Endothelial cell of umbilical vein (primary cell): Measurements from ENCODE around the gene FSIP1. TPM values are rescaled to one million over a fixed set of nuclear protein-coding genes. Genes with fewer than 3 reads are reported as not detected.

Experiments
- BruUV-seq: library from RNA; stranded (reverse); fragments of 400-500 nt; replicated peaks from 2 replicates; lab custom pipeline; 2021; lab: Mats Ljungman, UMichigan
- CTCF ChIA-PET: fragments of 300-600, 350-600 bp; sonication (Branson Sonifier 250); formaldehyde crosslinking; loops from one replicate; lab custom pipeline; 2021; ENCODE audit warnings: antibody characterized with exemption, inconsistent platforms; lab: Charles Lee
- POLR2A ChIA-PET: fragments of 300-600, 350-600 bp; sonication (Branson Sonifier 250); formaldehyde crosslinking; loops from one replicate; lab custom pipeline; 2021; ENCODE audit warnings: antibody characterized with exemption, inconsistent platforms; lab: Charles Lee
- DNase-seq: peaks from one replicate; pipeline ENCODE4 v3.0.0-alpha.2; 2011; ENCODE audit warnings: low read depth, low spot score
- FAIRE-seq: peaks from 2 replicates; lab custom pipeline; 2011; peaks lifted over from hg19 to GRCh38; lab: Jason Lieb, UNC
- H2AFZ ChIP-seq: 2 replicates; pipeline ENCODE4 v1.6.0; 2012; ENCODE audit warnings: low read depth, low read length, control low read depth, inconsistent platforms
- H3K27ac ChIP-seq: 2 replicates; pipeline ENCODE4 v1.5.1; 2011; ENCODE audit warnings: low read depth, mild to moderate bottlenecking, control low read depth, low read length, moderate library complexity; ENCODE audit not compliant: insufficient read depth
- H3K27me3 ChIP-seq, 2 experiments: 2 replicates each; pipeline versions ENCODE4 v1.6.0 to v1.6.1; 2011; ENCODE audit warnings: low read length in 2 of 2, mixed read lengths in 1 of 2; ENCODE audit not compliant: control insufficient read depth in 2 of 2, insufficient read depth in 2 of 2
- H3K36me3 ChIP-seq, 2 experiments: 2 replicates in 1 of 2; 3 replicates in 1 of 2; pipeline ENCODE4 v1.5.1; 2011; ENCODE audit warnings: low read length in 2 of 2, mild to moderate bottlenecking in 1 of 2, moderate library complexity in 1 of 2; ENCODE audit not compliant: control insufficient read depth in 2 of 2, insufficient read depth in 2 of 2; ENCODE audit errors: extremely low read depth in 1 of 2
- H3K4me1 ChIP-seq: 3 replicates; pipeline ENCODE4 v1.5.1; 2011; ENCODE audit warnings: mild to moderate bottlenecking, low read length; ENCODE audit not compliant: control insufficient read depth, insufficient read depth; ENCODE audit errors: extremely low read depth
- H3K4me2 ChIP-seq: 2 replicates; pipeline ENCODE4 v1.6.1; 2011; ENCODE audit warnings: low read length, control low read depth, mixed read lengths; ENCODE audit not compliant: insufficient read depth
- H3K4me3 ChIP-seq, 3 experiments: fragments of 200-600 bp in 1 of 3; sonication (generic), shearing (Covaris generic) in 1 of 3; replicated peaks in 1 of 3; 2 replicates each; pipeline ENCODE4 v1.5.1; 2011 to 2016; ENCODE audit warnings: control low read depth in 3 of 3, low read length in 3 of 3, mild to moderate bottlenecking in 2 of 3, inconsistent platforms in 1 of 3, low read depth in 1 of 3, moderate library complexity in 1 of 3; ENCODE audit not compliant: insufficient read depth in 1 of 3
- H3K79me2 ChIP-seq: 2 replicates; pipeline ENCODE4 v1.6.0; 2012; ENCODE audit warnings: low read length, inconsistent platforms; ENCODE audit not compliant: control insufficient read depth, insufficient read depth
- H3K9ac ChIP-seq: replicated peaks from 2 replicates; pipeline ENCODE3; 2011; ENCODE audit warnings: low read length, control low read depth; ENCODE audit not compliant: insufficient read depth; ENCODE audit errors: extremely low read depth
- H3K9me1 ChIP-seq: replicated peaks from 3 replicates; pipeline ENCODE4 v1.6.0; 2011; ENCODE audit warnings: mild to moderate bottlenecking, low read length; ENCODE audit not compliant: control insufficient read depth, insufficient read depth; ENCODE audit errors: extremely low read depth
- H3K9me3 ChIP-seq: replicated peaks from 2 replicates; pipeline ENCODE4 v1.5.1; 2012; ENCODE audit warnings: low read length, inconsistent platforms; ENCODE audit not compliant: control insufficient read depth, insufficient read depth
- H4K20me1 ChIP-seq: replicated peaks from 2 replicates; pipeline ENCODE3; 2011; ENCODE audit warnings: mild to moderate bottlenecking, low read length; ENCODE audit not compliant: control insufficient read depth, insufficient read depth; ENCODE audit errors: extremely low read depth
- FOS ChIP-seq: IDR thresholded peaks from 2 replicates; pipeline ENCODE4 v1.6.1; 2011; ENCODE audit warnings: mild to moderate bottlenecking, low read length, moderate library complexity, borderline replicate concordance; ENCODE audit not compliant: insufficient read depth
- GATA2 ChIP-seq: IDR thresholded peaks from 2 replicates; pipeline ENCODE4 v1.7.0; 2011; ENCODE audit warnings: low read depth, mild to moderate bottlenecking, moderate library complexity, mixed read lengths, low read length; ENCODE audit not compliant: insufficient read length, insufficient read depth
- JUN ChIP-seq: IDR thresholded peaks from 2 replicates; pipeline ENCODE4 v1.6.1; 2011; ENCODE audit warnings: borderline replicate concordance, low read depth; ENCODE audit not compliant: insufficient read length, insufficient read depth
- MYC ChIP-seq: IDR thresholded peaks from one replicate; pipeline ENCODE4 v1.6.1; 2011; ENCODE audit warnings: mild to moderate bottlenecking, low read depth, low read length
- POLR2A ChIP-seq: IDR thresholded peaks from 2 replicates; pipeline ENCODE4 v1.6.1; 2012; ENCODE audit warnings: low read depth, mild to moderate bottlenecking, control low read depth, low read length
- POLR2AphosphoS5 ChIP-seq: IDR thresholded peaks from 2 replicates; pipeline ENCODE4 v1.6.1; 2012; ENCODE audit warnings: low read depth, mild to moderate bottlenecking, control low read depth, low read length, moderate library complexity; ENCODE audit not compliant: insufficient read depth
- dilution Hi-C: fragments of 300-500 bp; cut with MboI; formaldehyde crosslinking; loops from one replicate; pipeline ENCODE4 v1.15.0; 2019; ENCODE audit warnings: low sequenced_read_pairs; ENCODE audit not compliant: extremely low pct_ligation_motif_present
- intact Hi-C: fragments of 100-400 bp; cut with micrococcal nuclease; formaldehyde crosslinking; loops from one replicate; pipeline ENCODE4 v1.10.0; 2022
- polyA plus RNA-seq, 4 experiments: library from polyadenylated mRNA; depleted of rRNA in 3 of 4; stranded (reverse) in 3 of 4; unstranded in 1 of 4; fragments of >200 nt; gene quantifications; 2 replicates each; pipeline versions ENCODE4 v1.2.1 to v1.2.3, GENCODE V29; 2011 to 2012; ENCODE audit warnings: missing spikeins in 1 of 4
- total RNA-seq: library from RNA; stranded (reverse); gene quantifications from 2 replicates; pipeline ENCODE4 v1.2.3, GENCODE V29; 2021
- TF ChIP-seq, protein P1 (sequence below), 2 donors: IDR thresholded peaks; 1 replicate in 1 of 2; 2 replicates in 1 of 2; pipeline ENCODE4 v1.5.1; 2011; ENCODE audit warnings: low read length in 2 of 2, mild to moderate bottlenecking in 2 of 2, moderate library complexity in 2 of 2, control low read depth in 1 of 2, inconsistent platforms in 1 of 2, low read depth in 1 of 2; ENCODE audit not compliant: insufficient read depth in 1 of 2; ENCODE audit errors: extremely low read depth in 1 of 2
- TF ChIP-seq, protein P2 (sequence below): IDR thresholded peaks from 2 replicates; pipeline ENCODE4 v1.6.1; 2011; ENCODE audit not compliant: insufficient read depth, insufficient read length

FSIP1 gene
- total and polyA plus RNA-seq, 2 donors (not counting 3 experiments of a cell fraction or from before 2014, with no cell fraction given) = 0.23 to 1.1 TPM

DNA sequence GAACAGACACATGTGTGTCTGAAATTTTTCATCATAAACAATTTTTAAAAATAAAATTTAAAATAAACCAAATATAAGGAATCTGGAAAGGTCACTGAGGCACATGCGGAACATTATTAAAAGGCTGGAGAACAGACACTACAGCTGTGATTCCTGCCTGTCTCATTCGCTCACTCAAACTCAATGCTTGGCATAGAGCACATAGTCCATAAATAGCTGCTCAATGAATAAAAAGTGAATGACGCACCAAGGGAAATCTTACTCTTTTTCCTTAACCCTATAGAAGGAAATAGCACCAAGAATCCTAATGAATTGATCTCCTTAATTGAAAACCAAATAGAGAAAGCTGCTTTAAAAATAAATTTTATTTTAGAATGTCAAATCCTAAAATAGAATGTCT, 98.4 kb downstream of the FSIP1 start:
- Histone ChIP-seq H3K27ac (no peak overlapping the region), H2AFZ (no peak overlapping the region), H3K36me3 (no peaks in the 10 kb centered on the region), H4K20me1 (no peaks in the 10 kb centered on the region), H3K27me3 (no peaks in the 10 kb centered on the region), H3K4me3 (no peak overlapping the region), H3K4me1 (no peaks in the 10 kb centered on the region), H3K9me3 (no peaks in the 10 kb centered on the region), H3K9me1 (no peaks in the 10 kb centered on the region), H3K9ac (no peak overlapping the region), H3K79me2 (no peaks in the 10 kb centered on the region), H3K4me2 (no peak overlapping the region)
- dilution Hi-C loops = no loop called here
- no peak for TF ChIP-seq POLR2A
- TF ChIP-seq JUN = no peak
- TF ChIP-seq GATA2 = no peak
- TF ChIP-seq, protein P1, sequence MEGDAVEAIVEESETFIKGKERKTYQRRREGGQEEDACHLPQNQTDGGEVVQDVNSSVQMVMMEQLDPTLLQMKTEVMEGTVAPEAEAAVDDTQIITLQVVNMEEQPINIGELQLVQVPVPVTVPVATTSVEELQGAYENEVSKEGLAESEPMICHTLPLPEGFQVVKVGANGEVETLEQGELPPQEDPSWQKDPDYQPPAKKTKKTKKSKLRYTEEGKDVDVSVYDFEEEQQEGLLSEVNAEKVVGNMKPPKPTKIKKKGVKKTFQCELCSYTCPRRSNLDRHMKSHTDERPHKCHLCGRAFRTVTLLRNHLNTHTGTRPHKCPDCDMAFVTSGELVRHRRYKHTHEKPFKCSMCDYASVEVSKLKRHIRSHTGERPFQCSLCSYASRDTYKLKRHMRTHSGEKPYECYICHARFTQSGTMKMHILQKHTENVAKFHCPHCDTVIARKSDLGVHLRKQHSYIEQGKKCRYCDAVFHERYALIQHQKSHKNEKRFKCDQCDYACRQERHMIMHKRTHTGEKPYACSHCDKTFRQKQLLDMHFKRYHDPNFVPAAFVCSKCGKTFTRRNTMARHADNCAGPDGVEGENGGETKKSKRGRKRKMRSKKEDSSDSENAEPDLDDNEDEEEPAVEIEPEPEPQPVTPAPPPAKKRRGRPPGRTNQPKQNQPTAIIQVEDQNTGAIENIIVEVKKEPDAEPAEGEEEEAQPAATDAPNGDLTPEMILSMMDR (IDR thresholded peaks at IDR 0.05; ENCODE audit: extremely low read depth in 1 of 2, insufficient read depth in 1 of 2, low read depth in 1 of 2, low read length in 2 of 2) = no peak
- TF ChIP-seq MYC = no peak
- TF ChIP-seq, protein P2, sequence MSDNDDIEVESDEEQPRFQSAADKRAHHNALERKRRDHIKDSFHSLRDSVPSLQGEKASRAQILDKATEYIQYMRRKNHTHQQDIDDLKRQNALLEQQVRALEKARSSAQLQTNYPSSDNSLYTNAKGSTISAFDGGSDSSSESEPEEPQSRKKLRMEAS = no peak
- TF ChIP-seq FOS = no peak
- TF ChIP-seq POLR2AphosphoS5 = no peak
- DNase-seq (no peak), FAIRE-seq (no peak)
- ChIA-PET CTCF (interaction anchor here (0.9 to 6.7 kb wide), 7 partner anchors 8 to 251 kb away, joined by 3 to 240 read pairs (median 3); no protein-coding TSS in a partner anchor), POLR2A (no interaction called here)
- intact Hi-C loops = loop anchor here (10.0 kb wide), 1 partner anchor 979 kb away; no protein-coding TSS in a partner anchor
- BruUV-seq = no TSS peak
